ENCODE data around the gene HMCN1.

HMCN1 gene

DNA sequence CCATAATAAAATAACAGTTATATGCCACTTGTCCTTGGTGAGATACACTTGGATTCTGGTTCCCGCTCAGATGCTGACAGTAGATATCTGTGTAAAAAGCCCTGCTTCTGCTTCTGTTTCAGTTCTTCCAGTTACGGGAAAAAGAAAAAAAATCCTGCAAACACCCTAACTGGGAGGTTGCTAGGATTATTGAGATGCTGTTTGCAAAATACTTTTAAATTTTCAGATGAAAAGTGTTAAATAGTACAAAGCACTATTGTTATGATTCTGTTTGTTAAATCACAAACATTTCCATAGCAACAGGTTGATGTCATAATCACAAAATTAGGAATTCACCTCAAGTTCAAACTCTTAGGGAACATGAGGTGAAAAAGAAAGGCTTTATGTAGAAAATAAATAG, 232.3 kb downstream of the HMCN1 start:
- DNase-seq (ENCODE audit: low read depth): no peak

DNA sequence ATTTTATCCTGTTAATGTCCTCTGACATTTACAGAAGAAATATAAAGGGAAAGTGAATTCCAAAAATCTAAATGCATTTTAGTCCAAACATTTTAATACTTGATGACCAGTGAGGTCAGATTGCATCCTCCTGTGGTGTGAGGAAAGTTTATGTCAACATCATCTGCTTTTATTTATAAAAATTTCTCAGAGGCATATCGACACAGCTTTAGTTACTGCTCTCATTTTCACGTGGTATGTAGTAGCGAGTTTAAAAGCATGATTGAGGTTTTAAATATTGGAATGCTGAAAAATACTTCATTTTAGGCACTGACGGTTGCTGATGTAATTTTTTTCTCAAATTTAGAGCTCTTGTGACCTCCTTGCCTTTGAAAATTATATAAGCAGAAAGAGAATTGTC, 234.8 kb downstream of the HMCN1 start:
- DNase-seq (ENCODE audit: low read depth): no peak

DNA sequence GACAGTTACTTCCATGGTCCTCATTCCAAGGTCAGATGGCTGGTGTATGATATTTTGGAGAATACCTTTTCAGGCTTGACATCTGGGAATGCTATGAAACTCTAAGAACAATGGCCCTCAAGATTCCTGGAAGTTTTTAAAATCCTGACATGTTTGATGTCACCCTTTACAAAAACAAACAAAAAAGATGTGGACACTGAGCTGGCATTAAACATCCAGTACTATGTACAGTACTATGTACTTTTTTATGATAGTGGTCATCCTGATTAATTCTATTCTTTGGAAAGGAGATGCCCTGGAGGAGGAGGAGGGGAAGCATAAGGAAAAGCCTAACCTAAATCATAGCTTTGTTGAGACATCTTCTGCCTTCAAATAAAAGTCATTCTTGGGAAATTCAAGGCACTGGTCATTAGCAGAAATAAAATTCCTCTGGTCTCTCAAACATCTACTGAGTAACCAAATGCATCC, 235.4 kb downstream of the HMCN1 start:
- peak; percentile 55 for DNase-seq (ENCODE audit: low read depth)

DNA sequence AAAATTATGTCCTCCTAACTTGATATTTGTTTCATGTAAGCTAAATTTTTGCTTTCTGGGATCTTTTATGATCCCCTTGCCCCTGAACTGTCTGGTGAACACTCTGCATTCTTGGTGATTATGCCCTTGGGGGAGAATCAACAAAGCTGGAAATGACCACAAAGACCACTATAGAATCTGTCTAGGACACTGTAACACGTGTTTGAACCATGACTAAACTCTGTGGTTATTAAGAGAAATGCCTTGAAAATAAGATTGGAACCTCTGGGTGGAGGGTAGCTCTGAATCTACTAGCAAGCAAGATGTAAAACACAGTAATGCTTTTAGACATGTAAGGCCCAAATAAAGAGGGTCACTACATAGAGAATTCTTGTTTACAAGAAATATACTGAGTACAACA, 237.5 kb downstream of the HMCN1 start:
- no peak for DNase-seq (ENCODE audit: low read depth)

DNA sequence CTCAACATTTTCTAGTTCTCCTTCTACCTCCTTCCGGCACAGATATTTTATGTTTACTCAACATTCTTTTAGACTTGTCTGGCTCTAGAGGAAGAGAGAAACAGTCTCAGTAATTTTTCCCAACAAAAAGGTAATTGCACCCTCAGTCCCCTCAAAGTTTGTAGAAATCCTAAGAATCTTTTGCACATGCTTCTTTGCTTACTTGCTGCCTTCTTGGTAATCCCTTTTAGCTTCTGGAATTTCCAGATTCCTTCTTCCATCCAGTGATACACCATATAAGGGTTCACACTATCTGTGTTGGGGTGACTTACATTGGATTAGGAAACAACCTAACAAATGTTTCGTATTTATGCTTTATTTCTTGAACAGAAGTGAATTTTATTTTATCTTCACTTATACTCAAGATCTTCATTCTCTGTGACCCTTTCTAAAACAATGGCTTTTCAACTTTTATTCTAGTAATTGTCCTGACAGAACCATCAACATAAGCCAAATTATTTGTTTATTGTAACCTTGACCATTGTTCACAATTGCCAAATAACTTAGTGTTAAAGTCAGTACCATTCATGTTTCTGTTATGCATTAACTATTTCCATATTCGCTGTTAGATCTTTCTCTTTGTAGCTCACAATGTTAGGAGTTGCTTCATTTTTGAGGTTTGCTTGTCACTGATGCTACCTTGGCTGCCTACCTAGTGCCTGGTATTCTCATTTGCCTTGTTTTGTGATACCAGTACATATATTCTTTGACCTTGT, 238.1 kb downstream of the HMCN1 start:
- no peak for DNase-seq (ENCODE audit: low read depth)

DNA sequence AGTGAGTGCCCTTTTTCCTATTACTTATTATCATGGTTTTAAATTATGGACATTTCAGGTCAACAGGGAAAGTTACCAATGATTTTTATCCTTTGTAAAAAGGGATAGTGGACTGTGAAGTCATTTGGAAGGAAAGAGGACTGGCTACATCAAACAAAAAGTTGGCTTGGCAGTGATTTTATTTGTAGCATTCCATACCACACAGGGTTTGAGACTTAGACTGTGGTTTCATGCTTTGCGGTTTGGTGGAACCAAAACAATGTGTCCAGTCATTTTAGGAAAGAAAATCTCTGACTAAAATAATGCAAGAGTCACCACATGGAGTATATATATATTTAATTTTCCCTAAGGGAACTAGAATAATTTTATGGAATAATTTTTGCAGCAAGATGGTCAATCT, 239.5 kb downstream of the HMCN1 start:
- peak; percentile 87 for DNase-seq (ENCODE audit: low read depth)

DNA sequence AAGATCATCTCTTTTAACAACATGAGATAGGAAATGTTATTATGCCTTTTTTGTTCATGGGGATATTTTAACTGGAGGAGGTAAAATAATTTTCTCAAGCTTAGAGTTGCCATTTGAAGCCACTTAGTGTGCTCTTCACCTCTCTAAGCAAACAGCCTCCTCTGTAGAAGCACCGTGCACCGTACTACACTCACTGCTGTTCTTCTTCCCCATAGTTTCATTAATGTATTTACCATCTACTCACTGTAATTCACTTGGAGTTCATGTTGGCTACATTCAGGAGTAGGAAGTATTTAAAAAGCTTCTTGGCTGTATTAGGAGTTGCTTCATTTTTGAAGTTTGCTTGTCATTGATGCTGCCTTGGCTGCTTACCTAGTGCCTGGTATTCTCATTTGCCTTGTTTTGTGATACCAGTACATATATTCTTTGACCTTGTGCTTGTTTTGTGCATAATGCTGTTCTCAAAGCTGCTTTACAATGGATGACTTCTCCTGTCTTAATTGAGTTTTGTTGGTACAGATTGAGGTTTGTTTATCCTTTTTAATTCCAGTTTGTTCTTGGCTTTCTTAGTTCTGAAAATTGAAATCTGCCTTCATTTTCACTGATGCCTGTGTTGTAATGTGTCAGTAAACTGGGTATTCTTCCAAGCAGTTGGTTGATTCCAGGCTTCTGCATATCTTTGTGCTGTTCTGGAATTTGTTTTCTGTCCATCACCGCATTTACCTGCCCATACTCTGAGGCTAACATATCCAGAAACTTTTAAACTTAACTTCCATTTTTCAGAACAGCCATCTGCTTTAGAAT, 240.4 kb downstream of the HMCN1 start:
- DNase-seq (ENCODE audit: low read depth): no peak

DNA sequence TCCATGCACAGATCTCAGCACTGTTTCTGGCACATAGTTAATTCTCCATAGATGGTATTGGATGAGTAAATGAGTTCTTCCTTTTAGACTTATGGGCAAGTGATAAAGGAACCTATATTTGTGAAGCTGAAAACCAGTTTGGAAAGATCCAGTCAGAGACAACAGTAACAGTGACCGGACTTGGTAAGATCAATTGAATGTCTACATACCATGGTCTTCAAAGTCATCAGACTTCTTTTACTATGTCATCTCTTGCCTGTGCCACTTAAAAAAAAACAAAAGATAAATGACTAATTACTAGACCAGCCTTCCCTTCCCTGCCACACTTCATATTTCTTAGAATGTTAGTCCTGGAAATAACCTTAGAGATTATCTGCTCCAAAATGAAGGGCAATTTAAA, 246.7 kb downstream of the HMCN1 start:
- no peak for DNase-seq (ENCODE audit: low read depth)

DNA sequence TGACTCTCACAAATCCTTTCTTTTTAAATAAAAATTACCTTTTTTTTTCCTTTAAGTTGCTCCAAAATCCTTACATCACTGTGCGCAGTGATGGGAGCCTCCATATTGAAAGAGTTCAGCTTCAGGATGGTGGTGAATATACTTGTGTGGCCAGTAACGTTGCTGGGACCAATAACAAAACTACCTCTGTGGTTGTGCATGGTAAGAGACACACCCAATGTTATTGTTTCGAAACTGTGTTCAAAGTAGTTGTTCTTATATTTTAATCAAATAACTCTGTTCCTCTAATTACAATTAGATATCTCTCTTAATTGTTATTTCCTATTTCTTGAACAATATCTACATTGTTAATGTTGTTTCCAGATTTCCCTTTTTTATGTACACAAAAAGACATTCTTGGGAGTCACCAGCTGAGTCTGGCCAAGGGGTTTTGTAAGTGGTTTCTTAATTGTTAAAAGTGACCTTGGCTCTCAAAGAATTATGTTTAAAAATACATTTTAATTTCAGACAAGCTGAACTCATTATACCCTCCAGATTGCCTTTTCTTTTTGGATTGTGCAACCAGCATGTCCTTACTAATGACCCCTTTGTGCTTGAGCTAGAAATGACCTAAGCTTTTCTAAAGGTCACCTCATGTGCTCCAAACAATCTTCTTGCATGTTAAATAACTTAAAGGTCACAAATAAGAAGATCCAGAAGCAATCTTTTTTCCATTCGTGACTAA, 250.1 kb downstream of the HMCN1 start:
- DNase-seq (ENCODE audit: low read depth): no peak

DNA sequence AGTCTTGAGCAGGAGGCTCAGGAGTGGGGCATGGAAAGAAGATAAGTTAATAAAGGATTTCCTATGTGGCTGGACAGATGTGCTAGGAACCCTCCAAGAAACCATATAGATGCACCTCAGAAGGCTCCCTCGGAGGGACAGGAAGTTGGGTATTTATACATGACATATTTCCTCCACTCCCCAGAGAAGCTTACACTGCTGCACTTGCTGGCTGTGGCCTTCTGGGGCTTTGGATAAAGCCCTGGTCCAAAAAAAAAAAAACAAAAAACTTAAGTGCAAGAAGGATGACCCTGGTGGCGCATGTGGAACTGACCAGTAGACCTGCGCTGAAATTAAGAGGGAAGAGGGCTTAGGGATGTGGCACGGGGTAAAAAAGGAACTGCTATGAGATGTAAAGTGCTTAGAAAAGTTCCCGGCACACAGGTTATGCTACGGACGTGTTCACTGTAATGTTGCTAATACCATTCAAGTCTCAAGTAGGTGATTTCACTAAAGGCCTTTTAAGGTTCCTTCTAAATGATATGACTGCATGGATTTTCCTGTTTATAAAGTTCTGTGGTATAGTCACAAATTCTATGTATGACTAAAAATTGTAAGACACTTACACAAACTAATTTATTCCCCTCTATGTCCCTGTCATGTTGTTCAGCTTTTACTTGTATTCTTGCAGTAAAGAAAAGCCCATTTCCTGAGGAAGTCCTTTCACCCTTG, 253.6 kb downstream of the HMCN1 start:
- DNase-seq (ENCODE audit: low read depth): no peak

DNA sequence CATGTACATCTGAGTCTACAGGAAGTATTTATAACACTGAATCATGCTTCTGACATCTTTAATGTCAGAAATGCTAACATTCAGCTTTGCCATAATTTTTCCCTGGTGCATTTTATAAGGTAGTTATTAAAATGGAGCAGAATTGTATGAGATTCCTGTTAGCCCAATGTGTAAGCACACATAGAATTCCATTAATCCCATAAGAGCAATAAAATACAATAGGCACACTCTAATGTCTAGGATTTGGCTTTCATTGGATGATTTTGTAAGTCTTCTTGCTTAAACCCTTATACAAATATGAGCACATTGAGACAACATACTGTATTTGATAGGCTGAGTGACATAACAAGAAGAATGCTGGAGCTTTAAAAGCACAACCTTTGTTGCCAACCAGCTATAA, 256.4 kb downstream of the HMCN1 start:
- no peak for DNase-seq (ENCODE audit: low read depth)

DNA sequence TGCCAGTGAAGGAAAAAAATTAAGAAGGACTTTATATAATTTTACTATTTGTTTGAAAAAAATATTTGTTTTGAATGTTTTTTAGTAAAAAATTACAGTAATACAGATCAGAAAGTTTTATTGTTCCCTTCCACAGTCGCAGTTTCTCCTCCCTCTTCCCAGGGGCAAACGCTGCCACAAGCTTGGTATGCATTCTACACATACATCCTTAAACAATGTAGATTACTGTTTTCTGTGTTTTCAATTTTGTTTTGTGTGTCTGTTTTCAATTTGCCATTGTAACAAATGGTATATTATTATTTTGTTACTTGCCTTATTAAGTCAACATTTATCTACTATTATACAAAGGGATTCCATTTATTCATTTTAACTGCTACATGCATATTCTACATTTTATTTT, 257.1 kb downstream of the HMCN1 start:
- DNase-seq (ENCODE audit: low read depth): no peak

DNA sequence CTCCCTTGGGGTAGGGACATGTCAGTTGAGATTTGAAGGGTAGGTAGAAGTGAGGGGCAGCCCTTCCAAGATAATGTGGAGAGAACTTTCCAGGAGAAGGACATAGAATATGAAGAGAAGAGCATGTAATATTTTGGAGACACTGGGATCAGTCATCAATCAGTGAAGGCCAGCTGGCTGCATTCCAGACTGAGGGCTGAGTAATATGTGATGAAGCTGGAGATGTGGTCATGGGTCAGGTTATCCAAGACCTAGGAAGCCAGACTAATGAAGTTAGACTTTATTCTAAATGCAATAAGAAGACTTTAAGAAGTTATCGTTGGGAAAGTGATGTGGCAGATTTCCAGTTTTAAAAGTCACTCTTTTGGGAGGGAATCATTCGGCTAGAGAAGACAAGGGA, 262.0 kb downstream of the HMCN1 start:
- DNase-seq (ENCODE audit: low read depth): peak; percentile 53

DNA sequence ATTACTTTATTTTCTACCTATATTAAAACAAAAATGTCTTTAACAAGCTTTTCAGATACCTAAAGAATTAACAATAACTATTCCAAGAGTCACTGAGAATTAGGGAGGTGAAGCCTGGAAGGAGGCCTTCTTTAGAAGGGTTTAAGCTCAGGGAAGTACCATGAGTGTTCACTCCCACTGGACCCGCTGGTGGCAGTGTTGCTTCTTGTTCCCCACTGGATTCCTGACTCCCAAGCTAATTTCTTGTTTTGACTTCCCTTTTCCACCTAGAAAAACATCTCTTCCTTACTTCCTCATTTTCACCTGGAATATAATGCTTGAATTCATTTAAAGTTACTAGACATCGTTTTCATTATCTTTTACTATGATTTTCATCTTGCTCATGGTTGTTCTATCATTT, 264.2 kb downstream of the HMCN1 start:
- DNase-seq (ENCODE audit: low read depth): no peak

DNA sequence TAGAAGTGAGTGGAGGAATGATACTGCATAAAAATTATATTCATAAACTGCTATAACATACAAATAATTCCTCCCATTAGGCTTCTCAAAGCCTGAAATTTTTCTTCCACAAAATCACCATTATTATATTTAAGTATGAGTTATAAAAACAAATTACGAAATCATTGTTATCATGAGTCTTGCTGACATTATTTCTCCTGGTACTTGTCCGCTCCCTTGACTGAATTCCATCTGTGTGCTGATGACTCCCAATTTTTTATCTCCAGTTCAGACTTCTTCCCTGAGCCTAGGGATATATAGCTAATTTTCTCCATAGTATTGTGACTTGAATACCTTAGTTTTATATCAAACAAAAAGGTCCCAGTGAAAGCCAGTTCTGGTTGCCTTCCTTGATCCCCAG, 268.2 kb downstream of the HMCN1 start:
- no peak for DNase-seq (ENCODE audit: low read depth)

DNA sequence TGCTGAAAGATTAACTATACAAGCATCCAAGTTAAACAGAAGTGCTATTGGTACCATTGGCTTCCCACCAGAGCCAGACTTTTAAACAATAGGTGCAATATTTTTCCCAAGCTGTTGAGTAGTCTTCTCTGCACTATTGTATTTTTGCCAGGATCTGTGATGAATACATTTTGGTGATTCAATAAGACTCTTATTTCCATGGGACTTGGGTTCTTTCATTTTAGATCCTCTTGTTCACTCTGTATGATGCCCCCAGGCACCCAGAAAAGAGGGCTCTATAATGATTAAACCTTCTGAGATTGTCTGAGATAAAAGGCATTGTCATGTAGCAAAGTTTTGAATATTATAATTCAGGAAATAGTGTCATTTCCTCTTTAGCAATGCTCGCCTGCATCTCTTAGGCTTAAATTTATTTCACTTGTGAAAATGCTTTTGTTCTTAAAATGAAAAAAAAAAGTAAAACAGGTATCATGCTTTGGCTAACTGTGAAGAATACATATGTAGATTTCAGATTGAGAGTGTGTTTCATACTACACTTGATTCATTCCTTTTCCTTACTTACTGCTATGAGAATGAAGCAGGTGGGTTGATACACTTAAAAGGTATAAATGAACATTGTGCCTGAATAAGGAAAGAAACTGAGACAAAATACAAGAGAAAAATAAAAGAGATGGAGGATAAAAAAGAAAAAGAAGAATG, 275.0 kb downstream of the HMCN1 start:
- DNase-seq (ENCODE audit: low read depth): no peak

DNA sequence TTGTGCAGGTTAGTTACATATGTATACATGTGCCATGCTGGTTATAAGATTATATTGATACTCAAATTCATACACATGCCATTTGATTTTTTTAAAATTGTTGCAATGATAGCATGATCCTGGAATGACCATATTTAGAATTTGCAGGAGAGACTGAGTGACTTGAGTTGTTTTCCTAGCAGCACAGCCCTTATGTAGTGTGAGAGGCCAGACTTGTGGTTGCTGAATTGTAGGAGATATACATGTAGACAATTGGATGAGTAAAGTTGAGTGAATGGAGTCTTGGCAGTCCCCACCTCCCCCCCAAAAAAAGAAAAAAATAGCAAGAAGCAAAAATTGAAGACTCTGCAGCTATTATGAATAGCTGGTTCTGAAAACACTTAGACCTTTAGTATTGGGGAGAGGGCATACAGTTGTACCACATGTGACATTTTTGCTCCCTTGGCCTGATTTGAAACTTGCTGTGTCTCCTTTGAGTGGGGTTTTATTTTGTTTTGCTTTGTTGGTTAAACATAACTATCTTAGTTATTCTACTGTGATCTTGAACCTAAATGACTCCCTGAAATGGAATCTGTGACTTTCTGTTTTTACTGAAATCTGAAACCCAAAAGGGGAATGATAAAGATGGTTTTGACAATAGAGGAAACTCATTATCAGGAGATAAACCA, 280.3 kb downstream of the HMCN1 start:
- DNase-seq (ENCODE audit: low read depth): no peak

DNA sequence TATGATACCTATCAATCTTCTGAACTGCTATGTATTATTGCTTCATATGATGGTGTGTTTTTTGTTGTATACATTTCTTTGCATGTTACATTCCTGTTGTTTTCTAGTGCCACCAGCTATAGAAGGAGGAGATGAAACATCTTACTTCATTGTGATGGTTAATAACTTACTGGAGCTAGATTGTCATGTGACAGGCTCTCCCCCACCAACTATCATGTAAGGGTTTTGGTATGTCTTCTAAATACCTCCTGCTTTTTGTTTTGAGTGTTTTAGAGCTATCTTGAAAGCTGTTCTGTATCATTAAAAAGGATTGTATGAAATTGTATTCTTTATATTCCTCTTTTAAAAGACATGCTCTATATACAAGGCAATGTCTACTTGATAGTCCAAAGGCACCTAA, 282.7 kb downstream of the HMCN1 start:
- DNase-seq (ENCODE audit: low read depth): no peak

DNA sequence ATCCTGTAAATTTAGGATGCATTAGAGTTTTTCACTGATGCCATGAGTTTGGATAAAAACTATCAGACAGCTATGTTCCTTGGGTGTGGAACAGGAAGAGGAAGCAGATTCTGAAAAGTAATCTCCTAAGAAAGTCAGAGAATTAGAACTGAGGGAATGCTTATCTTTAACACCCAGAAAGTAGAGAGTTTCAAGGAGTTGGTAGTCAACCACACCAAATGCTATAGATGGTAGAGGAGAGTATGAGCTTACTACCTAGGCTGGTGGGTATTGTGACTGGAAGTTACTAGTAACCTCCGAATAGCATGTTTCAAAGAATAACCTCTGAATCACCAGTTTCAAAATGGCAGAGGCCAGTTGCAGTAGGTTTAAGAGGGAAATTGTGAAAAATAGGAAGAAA, 288.0 kb downstream of the HMCN1 start:
- no peak for DNase-seq (ENCODE audit: low read depth)

DNA sequence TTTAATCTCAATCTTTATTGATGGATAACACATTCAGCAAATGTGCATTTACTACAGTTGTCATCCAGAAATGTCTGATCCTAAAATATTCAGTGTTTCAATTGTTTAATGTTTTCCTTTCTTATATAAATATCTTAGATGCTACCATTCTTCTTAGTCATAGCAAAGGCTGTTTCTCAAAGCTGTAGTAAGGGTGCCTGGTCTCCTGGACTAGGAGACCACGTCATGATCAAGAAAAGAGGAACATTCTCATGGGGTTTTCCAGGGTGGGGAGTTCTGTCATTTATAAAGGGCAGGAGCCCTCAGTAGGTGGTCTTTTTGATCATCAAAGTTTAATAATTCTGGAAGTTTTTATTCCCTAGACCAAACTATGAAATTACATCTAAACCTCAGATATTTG, 292.8 kb downstream of the HMCN1 start:
- DNase-seq (ENCODE audit: low read depth): no peak

DNA sequence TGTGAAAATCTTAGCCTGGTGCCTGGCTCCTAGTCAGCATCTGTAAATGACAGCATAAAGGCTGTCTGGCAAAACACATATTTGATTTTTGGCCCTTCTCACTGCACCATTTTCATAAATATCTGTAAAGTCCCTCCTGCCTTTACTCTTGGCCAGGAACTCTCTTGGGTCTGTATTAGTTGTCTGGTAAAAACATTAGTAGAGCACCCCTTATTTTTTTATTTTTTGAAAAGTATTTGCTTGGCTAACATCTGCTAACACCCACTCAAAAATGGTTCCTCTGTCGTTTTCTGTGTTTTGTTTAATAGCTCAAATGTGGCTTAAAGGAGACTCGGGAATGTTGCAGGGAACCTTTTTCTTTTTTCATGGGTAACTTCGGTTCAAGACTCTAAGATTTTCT, 293.4 kb downstream of the HMCN1 start:
- DNase-seq (ENCODE audit: low read depth): no peak
